Muscle of back (tissue), 13 donors: ENCODE results near the gene SPINT1. TPM values are rescaled to one million over a fixed set of nuclear protein-coding genes. Genes with fewer than 3 reads are reported as not detected.
A peak's percentile ranks its signal among the peaks of the same experiment; 100 is the strongest.

Source experiments
- DNase-seq, 3 donors: peaks; one replicate each; pipeline versions ENCODE4 v3.0.0 to v3.0.0-alpha.2; 2013
- long read RNA-seq, 9 donors: transcript quantifications; one replicate each; lab custom pipeline, GENCODE V29; 2026
- polyA plus RNA-seq, 10 donors: library from polyadenylated mRNA; unstranded; fragments of 120-200 nt; gene quantifications; one replicate each; pipeline ENCODE4 v1.2.1, GENCODE V29; 2013; ENCODE audit not compliant: insufficient read length in 10 of 10

SPINT1 gene, protein sequence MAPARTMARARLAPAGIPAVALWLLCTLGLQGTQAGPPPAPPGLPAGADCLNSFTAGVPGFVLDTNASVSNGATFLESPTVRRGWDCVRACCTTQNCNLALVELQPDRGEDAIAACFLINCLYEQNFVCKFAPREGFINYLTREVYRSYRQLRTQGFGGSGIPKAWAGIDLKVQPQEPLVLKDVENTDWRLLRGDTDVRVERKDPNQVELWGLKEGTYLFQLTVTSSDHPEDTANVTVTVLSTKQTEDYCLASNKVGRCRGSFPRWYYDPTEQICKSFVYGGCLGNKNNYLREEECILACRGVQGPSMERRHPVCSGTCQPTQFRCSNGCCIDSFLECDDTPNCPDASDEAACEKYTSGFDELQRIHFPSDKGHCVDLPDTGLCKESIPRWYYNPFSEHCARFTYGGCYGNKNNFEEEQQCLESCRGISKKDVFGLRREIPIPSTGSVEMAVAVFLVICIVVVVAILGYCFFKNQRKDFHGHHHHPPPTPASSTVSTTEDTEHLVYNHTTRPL
- 10 to 100 TPM in 2 of 10 donors, 1 to 10 TPM in 1, under 1 TPM in 7; 0.24 to 11.2 (median 0.58) TPM for polyA plus RNA-seq
- long read RNA-seq, donor 1: 0 reads
- long read RNA-seq, donor 2: 0 reads
- long read RNA-seq, donor 3: 0 reads
- long read RNA-seq, donor 4: 0 reads
- long read RNA-seq, donor 5: 0 reads
- long read RNA-seq, donor 6: 0 reads
- long read RNA-seq, donor 7: 0 reads
- long read RNA-seq, donor 8, partial matches to known transcripts: 0 of 1 reads
- long read RNA-seq, donor 8, other reads (novel, unspliced or antisense): 0 of 1 reads
- long read RNA-seq, donor 9: 0 reads

GRCh38 chr15:40843885-40844695 lies at the start of gene SPINT1:
SPINT1 (plus strand) TSS chr15:40844048; CDS start chr15:40844555, 507 bp downstream.
- DNase-seq: peak in 1 of 3 donors; percentile 22

GRCh38 chr15:40796041-40796440 lies 47.8 kb upstream of the SPINT1 start:
- no peak for DNase-seq

DNA sequence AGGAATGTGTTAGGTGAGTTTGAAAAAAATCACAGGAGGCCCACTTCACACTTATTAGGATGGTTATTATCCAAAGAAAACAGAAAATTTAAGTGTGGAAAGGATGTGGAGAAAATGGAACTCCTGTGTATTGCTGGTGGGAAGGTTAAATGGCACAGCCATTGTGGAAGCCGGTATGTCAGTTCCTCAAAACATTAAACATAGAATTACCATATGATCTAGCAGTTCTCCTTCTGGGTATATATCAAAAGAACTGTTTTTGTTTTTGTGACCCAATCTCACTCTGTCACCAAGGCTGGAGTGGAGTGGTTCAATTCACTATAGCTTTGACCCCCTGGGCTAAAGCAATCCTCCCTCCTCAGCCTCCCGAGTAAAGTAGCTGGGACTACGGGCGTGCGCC lies 47.3 kb upstream of the SPINT1 start:
- DNase-seq: no peak

GRCh38 chr15:40799523-40799922 lies 44.3 kb upstream of the SPINT1 start:
- no peak for DNase-seq

GRCh38 chr15:40803076-40803475 lies 40.8 kb upstream of the SPINT1 start:
- no peak for DNase-seq

- no peak for DNase-seq
Measured at GRCh38 chr15:40803688-40804087, 40.2 kb upstream of the SPINT1 start.

DNA sequence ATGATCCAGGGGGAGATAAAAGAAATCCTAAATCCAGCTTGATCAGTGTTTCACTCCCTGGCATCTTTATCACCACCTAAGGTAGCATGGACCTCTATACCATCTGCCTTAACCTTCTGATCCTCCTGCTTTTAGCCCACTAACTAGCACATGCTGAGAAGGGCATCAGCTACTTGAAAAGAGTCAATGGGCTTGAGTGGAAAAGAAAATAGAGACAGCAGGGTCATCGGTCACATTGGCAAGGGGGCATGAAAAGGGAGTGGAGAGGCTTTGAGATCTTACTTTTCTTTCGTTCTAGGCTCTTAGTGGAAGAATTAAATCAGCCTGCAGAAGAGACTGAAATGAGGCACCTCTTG lies 37.2 kb upstream of the SPINT1 start:
- no peak for DNase-seq

GRCh38 chr15:40807028-40807887 lies 36.6 kb upstream of the SPINT1 start, which contains the start of the genes DNAJC17 and ZFYVE19:
DNAJC17 (minus strand) TSS chr15:40807473; CDS start chr15:40807446, 27 bp downstream.
ZFYVE19 (plus strand) TSS chr15:40807089; CDS start chr15:40807590, 501 bp downstream.
- peak; percentile 98 to 100 (median 99) for DNase-seq

- peak in 1 of 3 donors; percentile 17 for DNase-seq
Measured at GRCh38 chr15:40807888-40808461, 35.9 kb upstream of the SPINT1 start.

DNA sequence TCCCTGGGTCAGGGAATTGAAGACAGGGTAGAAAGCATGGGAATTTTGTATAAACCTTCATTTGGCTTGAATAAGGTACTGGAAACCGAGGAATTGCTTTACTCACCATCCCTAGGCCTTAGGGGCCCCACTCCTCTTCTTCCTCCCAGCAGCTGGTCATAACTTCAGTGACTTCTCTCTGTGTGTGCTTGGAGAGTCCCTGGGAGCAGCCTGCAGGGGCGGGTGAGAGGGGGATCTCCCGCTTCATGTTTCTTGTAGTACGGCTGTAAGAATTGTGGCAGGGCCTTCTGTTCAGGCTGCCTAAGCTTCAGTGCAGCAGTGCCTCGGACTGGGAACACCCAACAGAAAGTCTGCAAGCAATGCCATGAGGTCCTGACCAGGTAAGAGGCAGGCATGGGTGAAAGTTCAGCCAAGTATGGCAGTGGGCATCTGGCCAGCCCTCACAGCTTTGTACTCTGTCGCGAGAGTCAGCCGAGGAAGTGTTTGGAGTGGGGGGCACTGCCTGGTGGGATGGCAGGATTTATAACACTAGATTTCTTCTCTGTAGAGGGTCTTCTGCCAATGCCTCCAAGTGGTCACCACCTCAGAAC lies 34.9 kb upstream of the SPINT1 start:
- DNase-seq: no peak

DNA sequence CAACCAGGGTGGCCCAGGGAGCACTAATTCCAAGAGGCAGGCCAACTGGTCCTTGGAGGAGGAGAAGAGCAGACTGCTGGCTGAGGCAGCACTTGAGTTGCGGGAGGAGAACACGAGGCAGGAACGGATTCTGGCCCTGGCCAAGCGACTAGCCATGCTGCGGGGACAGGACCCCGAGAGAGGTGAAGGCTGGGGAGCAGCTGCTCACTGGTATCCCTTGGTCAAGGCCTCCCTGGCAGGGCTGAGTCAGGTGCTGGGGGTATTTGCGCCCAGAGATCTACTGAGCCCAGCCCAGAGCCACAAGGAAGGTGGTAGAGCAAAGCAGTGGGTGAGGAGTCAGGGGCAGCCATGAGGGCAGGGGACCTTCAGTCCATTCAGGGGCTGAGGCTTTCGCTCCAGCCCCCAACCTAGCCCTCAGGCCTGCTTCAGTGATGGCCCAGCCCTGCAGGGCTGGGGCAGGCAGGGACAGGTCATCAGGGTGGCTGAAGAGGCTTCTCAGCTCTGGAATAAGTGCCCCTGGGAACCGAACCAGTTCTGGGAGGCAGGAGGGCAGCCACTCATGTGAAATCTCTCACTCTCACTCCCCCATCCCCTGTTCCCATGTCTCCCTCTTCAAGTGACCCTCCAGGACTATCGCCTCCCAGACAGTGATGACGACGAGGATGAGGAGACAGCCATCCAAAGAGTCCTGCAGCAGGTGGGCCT lies 31.0 kb upstream of the SPINT1 start:
- DNase-seq: no peak

DNA sequence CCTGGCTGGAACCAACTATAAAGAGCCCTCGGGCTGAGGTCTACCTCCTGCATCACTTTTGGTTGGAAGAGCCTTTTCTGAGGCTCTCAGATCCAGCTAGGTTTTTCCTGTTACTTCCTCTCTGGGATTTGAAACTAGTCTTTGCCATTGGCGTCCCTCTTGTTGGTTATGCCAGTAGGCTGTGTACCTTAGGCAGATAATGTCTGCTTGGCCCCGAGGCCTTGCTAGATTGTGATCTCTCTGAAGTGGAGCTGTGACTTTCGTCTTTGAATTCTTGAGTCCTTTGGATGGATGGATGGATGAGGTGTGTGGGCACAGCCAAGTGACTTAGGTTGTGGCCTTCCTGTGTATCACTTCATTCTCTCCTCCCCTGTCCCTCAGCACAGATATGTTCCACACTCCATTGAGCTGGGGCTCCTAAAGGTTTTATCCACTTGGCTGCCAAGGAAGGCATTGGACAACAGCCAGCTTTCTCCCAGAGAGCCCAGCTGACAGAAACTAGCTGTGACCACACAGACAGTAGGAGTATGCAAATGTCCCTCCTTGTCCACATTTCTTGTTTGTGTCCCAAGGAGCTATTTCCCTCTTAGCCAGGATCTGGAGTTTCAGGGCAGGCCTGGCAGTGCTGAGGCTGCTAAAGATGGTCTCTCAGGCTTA lies 28.7 kb upstream of the SPINT1 start:
- peak in 1 of 3 donors; percentile 16 for DNase-seq

DNA sequence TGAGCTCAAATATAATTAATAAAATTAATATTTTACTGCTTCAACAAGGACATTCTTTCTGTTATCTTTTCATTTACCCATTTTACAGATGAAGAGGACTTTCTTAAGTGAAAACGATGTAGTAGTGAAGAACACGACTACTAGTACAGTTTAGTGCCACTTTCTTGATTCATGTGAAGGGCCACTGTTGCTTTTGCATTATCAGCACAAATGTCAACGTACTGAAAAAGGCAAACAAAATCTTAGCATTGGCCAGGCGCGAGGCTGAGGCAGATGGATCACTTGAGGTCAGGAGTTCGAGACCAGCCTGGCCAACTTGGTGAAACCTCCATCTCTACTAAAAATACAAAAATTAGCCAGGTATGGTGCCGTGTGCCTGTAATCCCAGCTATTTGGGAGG lies 24.8 kb upstream of the SPINT1 start:
- no peak for DNase-seq

DNA sequence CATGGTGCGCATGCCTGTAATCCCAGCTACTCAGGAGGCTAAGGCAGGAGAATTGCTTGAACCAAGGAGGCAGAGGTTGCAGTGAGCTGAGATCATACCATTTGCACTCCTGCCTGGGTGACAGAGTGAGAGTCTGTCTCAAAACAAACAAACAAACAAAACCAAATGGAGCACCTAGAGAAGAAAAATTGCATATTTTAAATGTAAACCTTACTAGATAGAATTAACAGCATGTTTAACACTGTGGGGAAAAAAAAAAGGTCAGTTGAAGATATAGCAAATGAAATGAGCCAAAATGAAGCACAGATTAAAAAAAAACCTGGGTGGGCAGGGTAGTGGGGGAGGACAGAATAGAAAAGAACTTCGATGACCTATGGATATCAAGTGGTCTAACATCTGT lies 22.7 kb upstream of the SPINT1 start:
- DNase-seq: no peak

- DNase-seq: no peak
Measured at GRCh38 chr15:40823572-40824343, 20.1 kb upstream of the SPINT1 start.

DNA sequence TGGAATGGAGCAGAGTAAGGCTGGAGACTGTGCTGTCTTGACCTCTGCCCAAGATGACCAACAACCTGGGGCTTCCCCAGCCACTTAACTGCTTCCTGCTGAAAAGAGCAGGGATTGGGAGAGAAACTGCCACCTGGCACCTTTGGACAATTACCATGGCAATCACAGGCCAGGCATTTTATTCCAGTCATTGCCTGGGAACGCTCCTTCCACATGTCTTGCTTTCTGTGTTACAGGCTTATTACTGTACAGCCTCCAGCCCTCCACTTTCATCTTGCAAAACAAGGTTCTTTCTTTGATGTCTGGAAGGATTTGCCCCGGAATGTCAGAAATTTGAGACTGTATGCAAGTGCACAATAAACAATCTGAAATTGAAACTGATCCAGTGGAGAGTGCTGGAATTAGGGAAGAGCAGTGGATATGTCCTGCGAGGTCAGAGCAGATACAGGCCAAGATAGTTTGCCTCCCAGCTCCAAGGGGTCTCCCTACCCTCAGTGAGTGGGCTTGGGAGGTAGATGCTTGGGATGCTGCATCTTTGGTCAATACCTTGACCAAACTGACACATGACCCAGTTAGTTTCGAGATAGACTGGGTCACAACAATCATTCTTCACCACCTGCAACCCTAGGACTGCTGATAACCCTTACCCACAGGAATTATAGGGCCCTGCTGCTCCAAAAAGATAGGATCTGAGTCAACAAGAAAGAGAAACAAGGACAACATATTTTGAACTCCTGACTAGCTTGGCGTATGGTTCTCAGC lies 18.0 kb upstream of the SPINT1 start:
- DNase-seq: no peak

DNA sequence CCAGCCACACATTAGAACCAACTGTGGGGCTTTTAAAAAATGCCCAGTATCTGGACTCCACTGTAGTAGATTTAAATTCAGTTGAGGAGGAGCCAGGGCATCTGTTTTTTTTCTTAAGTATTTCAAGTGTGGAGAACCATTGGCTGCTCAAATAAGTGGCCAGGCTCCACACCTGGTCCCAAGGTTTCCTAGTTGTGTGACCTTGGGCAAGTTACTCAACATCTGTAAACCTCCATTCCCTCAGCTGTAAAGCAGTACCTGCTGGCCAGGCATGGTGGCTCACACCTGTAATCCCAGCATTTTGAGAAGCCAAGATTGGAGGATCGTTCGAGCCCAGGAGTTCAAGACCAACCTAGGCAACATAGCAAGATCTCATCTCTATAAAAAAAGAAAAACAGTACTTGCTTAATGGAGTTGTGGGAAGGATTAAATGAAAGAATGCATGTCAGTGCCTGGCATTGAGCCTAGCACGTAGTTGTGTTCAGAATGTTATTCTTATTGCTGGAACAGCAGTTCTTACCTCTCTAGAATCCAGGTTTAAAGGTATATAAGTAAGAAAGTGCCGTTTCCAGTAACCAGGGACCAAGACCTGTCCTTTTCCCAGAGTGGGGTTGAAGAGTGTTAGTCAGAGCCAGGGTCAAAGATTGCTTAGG lies 17.3 kb upstream of the SPINT1 start:
- no peak for DNase-seq
